Subcutaneous abdominal adipose tissue (tissue), 5 donors: Measurements from ENCODE around the gene SCRG1.

Source experiments
- H3K27ac ChIP-seq: one replicate; pipeline ENCODE4 v1.7.0; 2013; ENCODE audit warnings: low read depth, mild to moderate bottlenecking, inconsistent platforms, low read length, moderate library complexity
- H3K27me3 ChIP-seq, 5 donors: one replicate each; pipeline ENCODE4 v1.7.0; 2013; ENCODE audit warnings: low read length in 5 of 5, inconsistent platforms in 1 of 5; ENCODE audit not compliant: control insufficient read depth in 5 of 5, insufficient read depth in 4 of 5
- H3K36me3 ChIP-seq, 5 donors: one replicate each; pipeline ENCODE4 v1.7.0; 2013; ENCODE audit warnings: low read length in 5 of 5; ENCODE audit not compliant: control insufficient read depth in 5 of 5, insufficient read depth in 5 of 5
- H3K4me1 ChIP-seq, 5 donors: one replicate each; pipeline ENCODE4 v1.7.0; 2013; ENCODE audit warnings: low read length in 5 of 5, mild to moderate bottlenecking in 3 of 5, moderate library complexity in 1 of 5; ENCODE audit not compliant: control insufficient read depth in 5 of 5, insufficient read depth in 5 of 5
- H3K4me3 ChIP-seq, 5 donors: one replicate each; pipeline ENCODE4 v1.7.0; 2013; ENCODE audit warnings: low read length in 5 of 5, low read depth in 1 of 5
- H3K9ac ChIP-seq, 5 donors: one replicate each; pipeline ENCODE4 v1.7.0; 2013; ENCODE audit warnings: low read length in 5 of 5, mild to moderate bottlenecking in 4 of 5, moderate library complexity in 3 of 5
- H3K9me3 ChIP-seq, 5 donors: one replicate each; pipeline ENCODE4 v1.7.0; 2013; ENCODE audit warnings: low read length in 5 of 5; ENCODE audit not compliant: control insufficient read depth in 5 of 5
- donor health status: healthy.
- donor health status: healthy.
- donor health status: healthy.
- donor health status: healthy.
- donor health status: healthy.

Gene SCRG1

GRCh38 chr4:173334891-173335752 is 63.8 kb downstream of the SCRG1 start:
- no peaks in the 10 kb centered on the region for H3K27me3 ChIP-seq
- peaks cover 0 to 31% (median 28%) of the 10 kb centered on the region in 5 donors for H3K4me1 ChIP-seq
- peak overlapping the region; percentile 65 for H3K27ac ChIP-seq
- H3K4me3 ChIP-seq: peak overlapping the region; percentile 85 to 99 (median 96)
- H3K9ac ChIP-seq: peak overlapping the region in 4 of 5 donors; percentile 58 to 74 (median 67)
- H3K9me3 ChIP-seq: no peaks in the 10 kb centered on the region
- peaks cover 5 to 17% (median 6%) of the 10 kb centered on the region in 5 donors for H3K36me3 ChIP-seq
